DMS 273 treated with DMSO at 0.1 percent for 48 hours (cell line): Measurements from ENCODE around the gene TCN1.
"Not testable (repeated sequence)": the region's sequence is repeated elsewhere in the genome, so short reads cannot be mapped to it uniquely, and the experiment has no call there.

Experiments used
- DNase-seq: peaks from one replicate; lab custom pipeline; 2025; lab: John Stamatoyannopoulos, UW

TCN1 gene

GRCh38 chr11:59857439-59858434 lies 8.6 kb downstream of the TCN1 start:
- DNase-seq = no peak

- no peak for DNase-seq
Observed at GRCh38 chr11:59854871-59855270, 11.4 kb downstream of the TCN1 start.

- DNase-seq = not testable (repeated sequence)
Observed at GRCh38 chr11:59851416-59851815, 14.9 kb downstream of the TCN1 start.

- DNase-seq = not testable (repeated sequence)
Observed at GRCh38 chr11:59849551-59849950, 16.7 kb downstream of the TCN1 start.

GRCh38 chr11:59849129-59849528 lies 17.2 kb downstream of the TCN1 start:
- no peak for DNase-seq

GRCh38 chr11:59848439-59848838 lies 17.8 kb downstream of the TCN1 start:
- not testable (repeated sequence) for DNase-seq

- DNase-seq = no peak
Observed at GRCh38 chr11:59847626-59848025, 18.7 kb downstream of the TCN1 start.

- DNase-seq = no peak
Observed at GRCh38 chr11:59846556-59846955, 19.7 kb downstream of the TCN1 start.

- DNase-seq = no peak
Observed at GRCh38 chr11:59845399-59845798, 20.9 kb downstream of the TCN1 start, which contains the start of gene CBLIF. TSS of gene CBLIF (minus strand) at chr11:59845499. CDS start at chr11:59845453, 46 bp downstream.

GRCh38 chr11:59842316-59842715 lies 24.0 kb downstream of the TCN1 start:
- DNase-seq = no peak

- DNase-seq = no peak
Observed at GRCh38 chr11:59841514-59841913, 24.8 kb downstream of the TCN1 start.

GRCh38 chr11:59839615-59840014 lies 26.7 kb downstream of the TCN1 start:
- no peak for DNase-seq

- DNase-seq = no peak
Observed at GRCh38 chr11:59833602-59834001, 32.7 kb downstream of the TCN1 start.

GRCh38 chr11:59829358-59829757 lies 36.9 kb downstream of the TCN1 start:
- no peak for DNase-seq

GRCh38 chr11:59822989-59823566 lies 43.2 kb downstream of the TCN1 start:
- DNase-seq = no peak

GRCh38 chr11:59818572-59818971 lies 47.7 kb downstream of the TCN1 start:
- no peak for DNase-seq

GRCh38 chr11:59816434-59816833 lies 49.9 kb downstream of the TCN1 start:
- DNase-seq = not testable (repeated sequence)

GRCh38 chr11:59815754-59816153 lies 50.5 kb downstream of the TCN1 start:
- no peak for DNase-seq

GRCh38 chr11:59814021-59814420 lies 52.3 kb downstream of the TCN1 start:
- no peak for DNase-seq

GRCh38 chr11:59813364-59813763 lies 52.9 kb downstream of the TCN1 start:
- no peak for DNase-seq

GRCh38 chr11:59812220-59812619 lies 54.1 kb downstream of the TCN1 start:
- DNase-seq = no peak

- no peak for DNase-seq
Observed at GRCh38 chr11:59810911-59811259, 55.4 kb downstream of the TCN1 start.

- peak; percentile 55 for DNase-seq
Observed at GRCh38 chr11:59810189-59810910, 55.9 kb downstream of the TCN1 start, which contains the start of gene MRPL16. TSS of gene MRPL16 (minus strand) at chr11:59810778. CDS start at chr11:59810658, 120 bp downstream.
